ENCODE measurements around the gene ZNF407.

GRCh38 chr18:74652392-74652988 lies 54.8 kb downstream of the ZNF407 start:
- TF ChIP-seq, protein P1, sequence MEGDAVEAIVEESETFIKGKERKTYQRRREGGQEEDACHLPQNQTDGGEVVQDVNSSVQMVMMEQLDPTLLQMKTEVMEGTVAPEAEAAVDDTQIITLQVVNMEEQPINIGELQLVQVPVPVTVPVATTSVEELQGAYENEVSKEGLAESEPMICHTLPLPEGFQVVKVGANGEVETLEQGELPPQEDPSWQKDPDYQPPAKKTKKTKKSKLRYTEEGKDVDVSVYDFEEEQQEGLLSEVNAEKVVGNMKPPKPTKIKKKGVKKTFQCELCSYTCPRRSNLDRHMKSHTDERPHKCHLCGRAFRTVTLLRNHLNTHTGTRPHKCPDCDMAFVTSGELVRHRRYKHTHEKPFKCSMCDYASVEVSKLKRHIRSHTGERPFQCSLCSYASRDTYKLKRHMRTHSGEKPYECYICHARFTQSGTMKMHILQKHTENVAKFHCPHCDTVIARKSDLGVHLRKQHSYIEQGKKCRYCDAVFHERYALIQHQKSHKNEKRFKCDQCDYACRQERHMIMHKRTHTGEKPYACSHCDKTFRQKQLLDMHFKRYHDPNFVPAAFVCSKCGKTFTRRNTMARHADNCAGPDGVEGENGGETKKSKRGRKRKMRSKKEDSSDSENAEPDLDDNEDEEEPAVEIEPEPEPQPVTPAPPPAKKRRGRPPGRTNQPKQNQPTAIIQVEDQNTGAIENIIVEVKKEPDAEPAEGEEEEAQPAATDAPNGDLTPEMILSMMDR (IDR thresholded peaks at IDR 0.05): peak; percentile 37 to 56 (median 52)
- TF ChIP-seq EP300 (IDR thresholded peaks at IDR 0.05): no peak
- TF ChIP-seq POLR2A (IDR thresholded peaks at IDR 0.05): no peak
- no peak for TF ChIP-seq POLR2AphosphoS5 (IDR thresholded peaks at IDR 0.05)

Measured in gastroesophageal sphincter (tissue), 3 donors.